ENCODE data around the gene KCNJ5.

KCNJ5 gene

GRCh38 chr11:128933481-128934178, 42.5 kb downstream of the KCNJ5 start:
- DNase-seq (ENCODE audit: low read depth), result no peak

GRCh38 chr11:128934351-128934750, 43.2 kb downstream of the KCNJ5 start:
- DNase-seq (ENCODE audit: low read depth), result no peak

- DNase-seq (ENCODE audit: low read depth), result no peak
Measured at GRCh38 chr11:128934926-128935325, 43.8 kb downstream of the KCNJ5 start.

- DNase-seq (ENCODE audit: low read depth), result no peak
Measured at GRCh38 chr11:128936606-128937251, 45.6 kb downstream of the KCNJ5 start.

- no peak for DNase-seq (ENCODE audit: low read depth)
Measured at GRCh38 chr11:128937480-128937879, 46.3 kb downstream of the KCNJ5 start.

GRCh38 chr11:128938156-128938885, 47.2 kb downstream of the KCNJ5 start:
- DNase-seq (ENCODE audit: low read depth), result no peak

- DNase-seq (ENCODE audit: low read depth), result no peak
Measured at GRCh38 chr11:128939591-128939990, 48.4 kb downstream of the KCNJ5 start.

GRCh38 chr11:128940156-128940555, 49.0 kb downstream of the KCNJ5 start:
- DNase-seq (ENCODE audit: low read depth), result no peak

- no peak for DNase-seq (ENCODE audit: low read depth)
Measured at GRCh38 chr11:128940603-128941002, 49.4 kb downstream of the KCNJ5 start.

GRCh38 chr11:128941110-128941509, 50.0 kb downstream of the KCNJ5 start:
- DNase-seq (ENCODE audit: low read depth), result no peak

GRCh38 chr11:128941573-128942271, 50.6 kb downstream of the KCNJ5 start:
- DNase-seq (ENCODE audit: low read depth), result no peak

GRCh38 chr11:128942272-128942612, 51.1 kb downstream of the KCNJ5 start:
- DNase-seq (ENCODE audit: low read depth), result no peak

- DNase-seq (ENCODE audit: low read depth), result no peak
Measured at GRCh38 chr11:128942817-128943427, 51.8 kb downstream of the KCNJ5 start, which contains the start of gene TP53AIP1. Gene TP53AIP1, minus strand, starts transcription at chr11:128942871. Its CDS starts 5,053 bp downstream, at chr11:128937818.

- no peak for DNase-seq (ENCODE audit: low read depth)
Measured at GRCh38 chr11:128943428-128943976, 52.3 kb downstream of the KCNJ5 start.

- no peak for DNase-seq (ENCODE audit: low read depth)
Measured at GRCh38 chr11:128946648-128947047, 55.5 kb downstream of the KCNJ5 start.

GRCh38 chr11:128947773-128948172, 56.6 kb downstream of the KCNJ5 start:
- no peak for DNase-seq (ENCODE audit: low read depth)

- no peak for DNase-seq (ENCODE audit: low read depth)
Measured at GRCh38 chr11:128948583-128948982, 57.4 kb downstream of the KCNJ5 start.

GRCh38 chr11:128949791-128950454, 58.8 kb downstream of the KCNJ5 start:
- DNase-seq (ENCODE audit: low read depth), result no peak

GRCh38 chr11:128953151-128953550, 62.0 kb downstream of the KCNJ5 start:
- no peak for DNase-seq (ENCODE audit: low read depth)

GRCh38 chr11:128955636-128956035, 64.5 kb downstream of the KCNJ5 start:
- DNase-seq (ENCODE audit: low read depth), result no peak
